Esophagus (tissue), 2 donors: Measurements from ENCODE around the gene PCDH11X. TPM values are rescaled to one million over a fixed set of nuclear protein-coding genes. Genes with fewer than 3 reads are reported as not detected.
"Not testable (repeated sequence)": the region's sequence is repeated elsewhere in the genome, so short reads cannot be mapped to it uniquely, and the experiment has no call there.

Experiments
- H3K27ac ChIP-seq, 2 donors: one replicate each; pipeline ENCODE4 v1.5.1; 2013; ENCODE audit warnings: low read depth in 2 of 2, mild to moderate bottlenecking in 2 of 2, inconsistent platforms in 1 of 2, low read length in 1 of 2, moderate library complexity in 1 of 2
- H3K27me3 ChIP-seq, 2 donors: one replicate each; pipeline ENCODE4 v1.6.1; 2013; ENCODE audit warnings: low read length in 2 of 2, control low read depth in 1 of 2, mild to moderate bottlenecking in 1 of 2; ENCODE audit not compliant: insufficient read depth in 2 of 2, control insufficient read depth in 1 of 2
- H3K36me3 ChIP-seq, 2 donors: one replicate each; pipeline ENCODE4 v1.6.1; 2013; ENCODE audit warnings: low read length in 1 of 2; ENCODE audit not compliant: control insufficient read depth in 2 of 2, insufficient read depth in 2 of 2
- H3K4me1 ChIP-seq, 2 donors: one replicate each; pipeline ENCODE4 v1.6.1; 2013; ENCODE audit warnings: low read length in 1 of 2; ENCODE audit not compliant: control insufficient read depth in 2 of 2, insufficient read depth in 2 of 2
- H3K4me3 ChIP-seq, 2 donors: one replicate each; pipeline ENCODE4 v1.5.1; 2013; ENCODE audit warnings: low read length in 2 of 2, mild to moderate bottlenecking in 2 of 2, low read depth in 1 of 2, moderate library complexity in 1 of 2
- H3K9me3 ChIP-seq, 2 donors: one replicate each; pipeline ENCODE4 v1.6.1; 2013; ENCODE audit warnings: mild to moderate bottlenecking in 2 of 2, low read depth in 1 of 2, low read length in 1 of 2, moderate library complexity in 1 of 2; ENCODE audit not compliant: control insufficient read depth in 2 of 2, insufficient read depth in 1 of 2
- WGBS, 2 donors: extraction: QIAGEN DNeasy Blood & Tissue Kit; methylation state at CpG; one replicate each; pipeline ENCODE4 v1.1.7; 2013; 5-methylcytosine and 5-hydroxymethylcytosine counted together
- polyA plus RNA-seq, 2 donors: library from polyadenylated mRNA; stranded (reverse); fragments of 200-250 nt; gene quantifications; one replicate each; pipeline ENCODE4 v1.2.3, GENCODE V29; 2013
- donor health status: healthy with polysubstance abuse.
- donor health status: Bipolar disorder and iron deficiency.

PCDH11X gene
- polyA plus RNA-seq, 2 donors, result under 0.01 to 0.02 TPM

- WGBS, 2 donors, result 4 to 7% methylated on average over 6 of the region's 8 CpGs
- not testable (repeated sequence) for H3K27ac ChIP-seq, H3K27me3 ChIP-seq, H3K4me3 ChIP-seq, H3K4me1 ChIP-seq, H3K36me3 ChIP-seq, H3K9me3 ChIP-seq
Observed at GRCh38 chrX:91782825-91783224, 3.6 kb downstream of the PCDH11X start.

DNA sequence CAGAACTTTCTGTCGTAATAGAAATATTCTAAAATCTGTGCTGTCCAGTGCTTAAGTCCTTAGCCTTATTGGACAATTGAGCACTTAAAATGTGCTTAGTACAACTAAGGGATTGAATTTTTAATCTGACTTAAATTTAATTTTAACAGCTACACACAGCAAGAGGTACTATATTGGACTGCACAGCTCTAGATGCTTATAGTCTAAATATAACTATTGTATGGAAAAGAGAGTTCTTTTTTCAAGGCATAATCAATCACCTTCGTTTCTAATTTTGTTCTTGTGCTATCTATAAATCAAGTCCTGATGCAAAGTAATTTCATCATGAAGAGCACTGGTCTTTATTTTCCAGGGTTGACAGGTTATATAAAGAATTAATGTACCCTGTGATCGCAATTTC is 38.4 kb downstream of the PCDH11X start:
- not testable (repeated sequence) for H3K36me3 ChIP-seq, H3K27me3 ChIP-seq, H3K9me3 ChIP-seq, H3K4me1 ChIP-seq, H3K27ac ChIP-seq, H3K4me3 ChIP-seq
- 62 to 77% methylated on average over 3 of the region's 3 CpGs for WGBS, 2 donors

DNA sequence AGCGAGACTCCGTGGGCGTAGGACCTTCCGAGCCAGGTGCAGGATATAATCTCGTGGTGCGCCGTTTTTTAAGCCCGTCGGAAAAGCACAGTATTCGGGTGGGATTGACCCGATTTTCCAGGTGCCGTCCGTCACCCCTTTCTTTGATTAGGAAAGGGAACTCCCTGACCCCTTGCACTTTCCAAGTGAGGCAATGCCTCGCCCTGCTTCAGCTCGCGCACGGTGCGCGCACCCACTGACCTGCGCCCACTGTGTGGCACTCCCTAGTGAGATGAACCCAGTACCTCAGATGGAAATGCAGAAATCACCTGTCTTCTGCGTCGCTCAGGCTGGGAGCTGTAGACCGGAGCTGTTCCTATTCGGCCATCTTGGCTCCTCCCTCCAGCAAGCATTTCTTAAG is 46.1 kb downstream of the PCDH11X start:
- H3K4me3 ChIP-seq, H3K36me3 ChIP-seq, H3K27me3 ChIP-seq, H3K9me3 ChIP-seq, H3K4me1 ChIP-seq, H3K27ac ChIP-seq: not testable (repeated sequence)
- 89 to 94% methylated on average over 22 to 24 of the region's 24 CpGs for WGBS, 2 donors
